GM12892 (cell line): ENCODE results near the gene GALNT7.

ENCODE experiments used
- DNase-seq: peaks from one replicate; pipeline ENCODE4 v3.0.0; 2011; ENCODE audit not compliant: insufficient read length
- FAIRE-seq: peaks from 2 replicates; lab custom pipeline; 2011; peaks lifted over from hg19 to GRCh38; lab: Jason Lieb, UNC
- POLR2A ChIP-seq: IDR thresholded peaks from 2 replicates; pipeline ENCODE4 v1.6.1; 2011; ENCODE audit warnings: low read depth, low read length, control low read depth
- POLR2AphosphoS5 ChIP-seq: IDR thresholded peaks from 2 replicates; pipeline ENCODE4 v1.6.1; 2011; ENCODE audit warnings: low read depth, low read length, control low read depth
- TAF1 ChIP-seq: IDR thresholded peaks from 2 replicates; pipeline ENCODE4 v1.6.1; 2011; ENCODE audit warnings: low read depth, mild to moderate bottlenecking, control low read depth, low read length, borderline replicate concordance

GALNT7 gene

DNA sequence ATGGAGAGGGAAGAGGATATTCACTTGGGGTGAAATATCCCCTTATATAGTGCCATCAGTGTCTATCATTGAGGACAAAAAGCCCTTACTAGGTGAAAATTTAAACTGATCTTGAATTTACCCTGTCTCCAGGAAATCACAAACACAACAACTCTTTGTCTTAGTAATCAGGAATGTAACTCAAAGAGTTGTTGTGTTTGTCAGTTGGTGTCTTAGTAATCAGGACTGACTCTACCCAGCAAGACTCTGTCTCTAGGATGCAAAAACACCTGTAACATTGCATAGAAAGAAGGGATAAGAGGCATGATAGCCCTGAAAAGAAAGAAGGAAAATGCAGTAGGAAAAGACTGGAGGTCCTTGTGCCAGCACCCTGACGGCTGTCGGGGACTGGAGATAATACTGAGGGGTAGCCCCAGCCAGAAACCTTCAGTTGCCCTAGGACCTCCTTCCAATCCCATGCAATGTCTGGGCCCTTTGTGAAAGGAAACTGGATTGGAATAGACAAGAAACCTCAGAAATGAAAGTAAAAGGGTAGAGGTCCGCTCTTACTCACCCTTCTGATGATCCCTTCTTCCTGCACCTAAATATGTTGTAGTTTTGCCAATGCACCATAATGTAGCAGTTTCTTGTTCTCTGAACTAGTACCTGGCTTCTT lies 120.2 kb downstream of the GALNT7 start:
- TF ChIP-seq POLR2A (no peak), POLR2AphosphoS5 (no peak), TAF1 (no peak)
- FAIRE-seq: peak; percentile 30
- DNase-seq: no peak

DNA sequence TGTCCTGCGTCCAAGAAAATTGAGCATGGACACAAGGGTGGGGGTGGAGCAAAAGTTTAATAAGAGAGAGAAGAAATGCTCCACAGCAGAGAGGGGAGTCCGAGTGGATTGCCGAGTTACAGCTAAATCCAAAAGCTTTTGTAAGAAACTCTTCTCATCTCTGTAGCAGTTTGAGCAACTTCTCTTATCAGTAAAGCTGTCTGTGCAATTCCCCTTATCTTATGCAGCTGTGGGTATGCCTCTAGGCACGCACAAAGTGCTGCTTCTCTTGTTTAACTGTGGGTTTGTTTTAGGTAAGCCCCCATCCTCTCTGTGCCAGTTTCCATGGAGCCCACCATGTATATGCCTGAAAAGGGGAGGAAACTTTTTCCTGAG lies 120.7 kb downstream of the GALNT7 start:
- FAIRE-seq: no peak
- DNase-seq: no peak
- TF ChIP-seq POLR2A (no peak), POLR2AphosphoS5 (no peak), TAF1 (no peak)

DNA sequence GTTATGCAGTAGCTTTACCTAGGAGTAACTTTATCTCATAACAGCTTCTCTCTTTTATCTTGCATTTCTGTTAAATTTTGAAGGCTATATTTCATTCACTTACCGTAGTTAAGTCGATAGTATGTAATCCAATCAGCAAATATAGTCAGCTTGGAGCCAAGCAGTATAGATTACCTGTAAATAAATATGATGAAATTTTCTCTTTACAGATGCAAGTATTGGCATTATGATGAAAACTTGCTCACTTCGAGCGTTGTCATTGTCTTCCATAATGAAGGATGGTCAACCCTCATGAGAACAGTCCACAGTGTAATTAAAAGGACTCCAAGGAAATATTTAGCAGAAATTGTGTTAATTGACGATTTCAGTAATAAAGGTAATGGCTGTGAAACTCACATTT lies 123.3 kb downstream of the GALNT7 start:
- TF ChIP-seq POLR2AphosphoS5 (no peak), POLR2A (no peak), TAF1 (no peak)
- no peak for FAIRE-seq
- DNase-seq: no peak

DNA sequence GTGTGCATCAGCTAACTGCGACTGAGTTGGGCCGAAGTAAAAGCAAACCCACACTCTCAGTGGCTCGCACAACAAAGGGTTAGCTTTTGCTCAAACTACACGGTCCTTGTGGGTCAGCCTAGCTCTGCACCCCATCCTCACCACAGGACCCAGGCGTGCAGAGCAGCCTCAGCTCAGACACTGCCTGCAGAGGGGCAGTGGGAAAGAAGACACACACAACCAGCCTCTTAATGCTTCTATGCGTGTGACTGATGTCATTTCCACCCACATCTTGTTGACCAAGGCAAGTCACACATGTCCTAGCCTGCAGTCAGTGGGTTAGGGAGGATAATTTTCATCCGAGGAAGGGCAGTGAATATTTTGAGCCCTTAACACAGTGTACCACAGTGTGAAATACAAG lies 125.1 kb downstream of the GALNT7 start:
- no peak for DNase-seq
- no peak for TF ChIP-seq POLR2AphosphoS5
- TF ChIP-seq POLR2A: no peak
- no peak for TF ChIP-seq TAF1
- FAIRE-seq: no peak

DNA sequence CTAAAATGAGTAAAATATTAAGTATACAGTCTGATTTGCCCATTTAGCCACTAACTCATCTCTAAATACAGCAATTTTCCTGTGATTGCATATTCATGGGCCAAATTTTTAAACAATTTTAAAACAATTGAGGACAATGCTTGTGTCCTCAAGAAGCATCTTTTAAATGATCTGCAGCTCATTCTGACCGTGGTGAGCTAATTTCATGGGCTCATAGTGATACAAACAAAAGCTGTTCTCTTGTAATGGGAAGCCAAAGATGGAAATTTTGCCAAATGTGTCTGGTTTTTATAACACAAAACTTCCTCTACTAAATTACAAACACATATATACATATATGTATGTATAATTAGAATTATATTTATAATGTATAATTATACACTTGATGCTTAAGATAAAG lies 125.8 kb downstream of the GALNT7 start:
- FAIRE-seq (no peak), DNase-seq (no peak)
- TF ChIP-seq POLR2A: no peak
- TF ChIP-seq POLR2AphosphoS5: no peak
- no peak for TF ChIP-seq TAF1

DNA sequence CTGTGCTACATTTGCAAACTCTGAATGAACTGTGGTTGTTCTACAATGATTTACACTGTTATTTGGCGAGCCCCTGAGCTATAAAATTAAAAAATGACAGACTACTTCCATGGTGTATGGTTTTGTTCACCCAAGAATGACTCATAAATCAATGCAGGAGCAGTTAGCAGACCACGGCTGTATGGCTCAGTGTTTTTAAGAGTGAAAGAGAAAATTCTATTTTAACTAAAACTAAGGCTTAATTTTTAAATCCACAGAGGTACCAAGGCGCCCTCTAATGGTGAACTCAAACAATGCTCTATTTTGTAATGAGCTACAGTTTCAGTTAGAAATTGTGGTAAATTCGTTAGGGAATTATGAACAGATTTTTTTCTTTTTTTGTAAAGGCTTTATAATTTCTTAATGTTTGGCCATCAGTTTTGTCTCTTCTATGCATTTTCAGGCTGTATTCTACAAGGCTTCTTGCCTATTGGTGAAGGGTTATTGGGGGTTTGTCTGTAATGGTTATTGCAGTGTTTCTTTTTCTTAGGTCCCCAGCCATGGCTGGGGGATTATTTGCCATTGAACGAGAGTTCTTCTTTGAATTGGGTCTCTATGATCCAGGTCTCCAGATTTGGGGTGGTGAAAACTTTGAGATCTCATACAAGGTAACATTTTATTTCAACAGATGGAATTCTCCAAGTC lies 133.0 kb downstream of the GALNT7 start:
- DNase-seq: no peak
- FAIRE-seq: no peak
- TF ChIP-seq POLR2AphosphoS5 (no peak), TAF1 (no peak), POLR2A (no peak)

DNA sequence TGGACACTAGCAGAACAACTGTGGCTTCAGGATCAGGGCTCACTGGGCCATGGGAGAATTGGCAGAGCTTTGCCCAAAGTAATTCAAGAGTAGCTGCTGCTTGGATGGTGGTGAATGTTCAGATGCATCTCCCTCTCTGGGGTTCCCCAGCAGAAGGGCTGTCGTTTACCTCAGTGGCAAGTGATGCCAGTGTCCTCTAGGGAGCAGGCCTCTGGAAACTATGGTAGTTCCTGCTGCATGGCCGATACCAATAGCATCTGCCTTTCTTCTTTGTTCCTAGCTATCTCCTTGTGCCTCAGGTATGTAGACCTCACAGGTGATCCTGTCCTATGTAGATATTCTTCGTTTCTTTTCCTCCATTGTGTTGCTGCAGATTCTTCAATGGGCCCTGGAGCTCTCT lies 139.2 kb downstream of the GALNT7 start:
- FAIRE-seq: no peak
- DNase-seq: no peak
- TF ChIP-seq POLR2A (no peak), POLR2AphosphoS5 (no peak), TAF1 (no peak)

DNA sequence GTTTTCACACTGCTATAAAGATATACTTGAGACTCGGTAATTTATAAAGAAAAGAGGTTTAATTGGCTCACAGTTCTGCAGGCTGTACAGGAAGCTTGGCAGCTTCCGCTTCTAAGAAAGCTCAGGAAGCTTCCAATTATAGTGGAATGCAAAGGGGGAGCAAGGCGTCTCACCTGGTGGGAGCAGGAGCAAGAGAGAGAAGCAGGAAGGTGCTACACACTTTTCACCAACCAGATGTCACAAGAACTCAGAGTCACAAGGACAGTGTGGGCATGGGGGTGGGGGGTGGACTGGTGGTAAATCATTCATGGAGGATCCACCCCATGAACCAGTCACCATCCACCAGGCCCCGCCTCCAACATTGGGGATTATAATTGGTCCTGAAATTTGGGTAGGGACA lies 142.8 kb downstream of the GALNT7 start:
- TF ChIP-seq POLR2A: no peak
- TF ChIP-seq POLR2AphosphoS5: no peak
- no peak for TF ChIP-seq TAF1
- FAIRE-seq (no peak), DNase-seq (no peak)

DNA sequence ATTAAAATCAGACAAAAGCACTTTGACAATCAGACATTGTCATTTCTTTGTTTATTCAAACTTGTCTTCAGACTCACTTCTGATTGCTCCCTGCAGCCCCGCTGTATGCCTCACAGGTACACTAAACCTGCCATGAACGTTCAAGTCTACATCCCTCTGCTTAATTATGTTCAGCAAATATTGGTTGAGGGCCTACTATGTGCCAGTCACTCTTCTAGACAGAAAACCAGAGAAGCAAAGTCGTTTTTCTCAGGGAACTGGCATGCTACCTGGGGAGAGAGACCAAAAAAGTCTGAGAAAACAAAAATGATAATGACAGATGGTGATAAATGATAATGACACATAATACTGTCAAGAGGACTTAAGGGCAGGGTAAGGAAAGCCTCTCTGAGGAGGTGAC lies 146.1 kb downstream of the GALNT7 start:
- no peak for FAIRE-seq
- TF ChIP-seq TAF1: no peak
- no peak for TF ChIP-seq POLR2A
- TF ChIP-seq POLR2AphosphoS5: no peak
- DNase-seq: no peak

DNA sequence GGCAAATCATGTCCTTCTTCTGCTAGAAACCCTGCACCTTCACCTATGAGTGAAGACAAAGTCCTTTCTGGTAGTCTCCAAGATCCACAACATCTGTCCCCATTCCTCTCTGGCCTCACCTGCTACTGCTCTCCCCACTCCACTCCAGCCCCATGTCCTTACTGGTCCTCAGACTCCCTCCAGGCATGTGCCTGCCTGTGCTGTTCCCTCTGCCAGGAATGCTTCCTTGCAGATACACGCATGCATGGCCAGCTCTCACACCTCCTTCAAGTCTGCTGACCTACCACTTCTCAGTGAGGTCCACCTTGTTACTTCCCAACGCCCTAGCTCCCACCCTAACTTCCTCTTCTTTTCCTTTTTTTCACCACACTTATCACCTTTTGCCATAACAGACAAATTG lies 147.4 kb downstream of the GALNT7 start:
- DNase-seq (no peak), FAIRE-seq (no peak)
- no peak for TF ChIP-seq POLR2A
- TF ChIP-seq TAF1: no peak
- TF ChIP-seq POLR2AphosphoS5: no peak

DNA sequence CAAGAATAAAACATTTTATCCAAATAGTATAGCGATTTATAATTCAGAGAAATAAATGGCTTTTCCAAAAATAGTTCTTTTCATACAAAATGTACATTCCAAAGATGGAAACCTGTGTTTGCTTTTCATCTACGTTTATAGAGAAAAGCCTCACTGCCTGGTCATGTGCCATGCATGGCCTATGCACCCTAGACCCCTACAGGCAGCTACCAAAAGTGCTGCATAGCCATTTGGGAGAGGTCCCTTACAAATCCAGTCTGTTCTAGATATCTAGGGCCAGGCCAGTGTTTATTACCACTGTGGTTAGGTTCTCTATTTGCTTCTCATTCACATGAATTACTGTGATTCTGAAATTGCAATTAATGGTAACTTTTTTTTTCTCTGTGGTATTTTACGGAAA lies 148.4 kb downstream of the GALNT7 start:
- TF ChIP-seq POLR2AphosphoS5: no peak
- DNase-seq: no peak
- peak; percentile 21 for FAIRE-seq

DNA sequence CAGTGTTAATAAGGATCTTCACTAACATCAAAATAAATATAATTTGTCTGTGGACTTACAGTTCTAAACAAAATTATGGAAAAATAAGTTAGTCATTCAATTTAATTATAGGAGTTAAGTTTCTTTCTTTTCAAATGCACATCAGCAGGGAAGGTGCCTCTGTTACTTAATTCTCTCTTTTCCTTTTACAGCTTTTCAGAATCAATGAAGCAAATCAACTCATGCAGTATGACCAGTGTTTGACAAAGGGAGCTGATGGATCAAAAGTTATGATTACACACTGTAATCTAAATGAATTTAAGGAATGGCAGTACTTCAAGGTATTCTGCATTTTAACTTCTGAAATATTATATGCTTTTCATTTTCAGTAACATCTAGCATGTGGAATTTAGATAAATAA lies 149.6 kb downstream of the GALNT7 start:
- DNase-seq: no peak
- no peak for FAIRE-seq
- TF ChIP-seq POLR2A (no peak), POLR2AphosphoS5 (no peak), TAF1 (no peak)

DNA sequence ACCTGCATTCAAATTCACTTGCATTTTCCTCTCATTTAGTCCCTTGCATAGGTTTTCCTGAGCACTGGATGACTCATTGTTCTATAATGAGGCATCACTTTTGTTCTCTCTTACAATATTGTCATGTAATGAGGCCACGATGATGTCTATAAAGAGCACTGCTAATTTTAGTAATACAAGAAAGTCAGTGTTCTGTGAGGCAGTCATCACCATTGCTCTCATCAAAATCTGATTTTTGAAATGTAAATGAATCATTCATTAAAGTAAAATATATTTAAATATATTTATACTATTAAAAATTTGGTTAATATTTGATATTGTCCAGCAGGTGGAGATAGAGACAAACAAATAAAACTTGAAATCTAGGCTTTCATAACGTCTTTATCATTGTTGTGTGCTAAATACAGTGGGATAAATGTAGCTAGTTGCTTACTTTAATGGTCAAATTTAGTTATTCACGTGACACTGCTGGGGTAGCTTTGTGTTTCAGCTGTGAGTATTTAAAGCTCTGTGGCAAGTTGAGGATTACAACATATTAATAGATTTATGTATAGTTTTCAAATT lies 150.1 kb downstream of the GALNT7 start:
- FAIRE-seq (peak; percentile 69), DNase-seq (no peak)

More for the DNA sequence above, 150.1 kb downstream of the GALNT7 start:
- no peak for TF ChIP-seq POLR2AphosphoS5
- no peak for TF ChIP-seq TAF1
- no peak for TF ChIP-seq POLR2A
